ENCODE measurements around the gene PIP5K1A. TPM values are rescaled to one million over a fixed set of nuclear protein-coding genes. Genes with fewer than 3 reads are reported as not detected.
A peak's percentile ranks its signal among the peaks of the same experiment; 100 is the strongest.

Gene PIP5K1A
- total RNA-seq, 2 experiments from 2014 or later = 74.5 to 85.1 TPM

- POLR2A ChIA-PET = interaction anchor here (0.6 to 1.4 kb wide), 10 partner anchors 15 to 548 kb away, joined by 3 to 9 read pairs (median 3); partner anchors contain the start of genes PSMD4 and RFX5
- DNase-seq = peak; percentile 36
Observed at GRCh38 chr1:151277249-151277648, 78.9 kb downstream of the PIP5K1A start.

GRCh38 chr1:151281225-151281968, 83.0 kb downstream of the PIP5K1A start:
- peaks cover 24% of the 10 kb centered on the region for H3K36me3 Mint-ChIP-seq (ENCODE audit: low read depth)
- H3K27ac Mint-ChIP-seq = peak overlapping the region; percentile 95
- intact Hi-C loops (cut with DNase I, micrococcal nuclease) = loop anchor here (1.0 to 5.0 kb wide), 13 partner anchors 27 to 719 kb away; partner anchors contain the start of genes PIP5K1A (in 2 of the 2), PSMD4 (in 2 of the 2), GABPB2 (in 1 of the 2) and MCL1 (in 1 of the 2)
- DNase-seq (peak; percentile 98), ATAC-seq (peak; percentile 40)
- ChIA-PET POLR2A (interaction anchor here (0.6 to 2.1 kb wide), 22 partner anchors 12 to 942 kb away, joined by 3 to 22 read pairs (median 4); partner anchors contain the start of genes C1orf56, GABPB2, MINDY1 and PI4KB), CTCF (interaction anchor here (0.5 to 1.6 kb wide), 16 partner anchors 17 to 1012 kb away, joined by 3 to 14 read pairs (median 3); partner anchors contain the start of genes PI4KB and PSMD4)
- H3K9me3 Mint-ChIP-seq (ENCODE audit: low read depth) = no peaks in the 10 kb centered on the region
- no peaks in the 10 kb centered on the region for H3K27me3 Mint-ChIP-seq
- peaks cover 35% of the 10 kb centered on the region for H3K4me1 Mint-ChIP-seq
- peak overlapping the region; percentile 81 for H3K4me3 Mint-ChIP-seq

More at GRCh38 chr1:151277249-151277648, 78.9 kb downstream of the PIP5K1A start:
- Mint-ChIP-seq H3K36me3 (ENCODE audit: low read depth) (peaks cover 7% of the 10 kb centered on the region), H3K9me3 (ENCODE audit: low read depth) (no peaks in the 10 kb centered on the region), H3K4me1 (peaks cover 22% of the 10 kb centered on the region), H3K27ac (peak overlapping the region; percentile 90), H3K4me3 (peak overlapping the region; percentile 12), H3K27me3 (no peaks in the 10 kb centered on the region)
- CTCF ChIA-PET = interaction anchor here (0.6 to 1.9 kb wide), 10 partner anchors 17 to 281 kb away, joined by 3 to 8 read pairs (median 4); no protein-coding TSS in a partner anchor
- intact Hi-C loops (cut with DNase I, micrococcal nuclease) = loop anchor here in 1 of 2 experiments (1.0 kb wide), 1 partner anchor 23 kb away; the partner anchor contains the start of gene PSMD4
- ATAC-seq = peak; percentile 12

- H3K27me3 Mint-ChIP-seq = no peaks in the 10 kb centered on the region
- H3K4me1 Mint-ChIP-seq = peaks cover 27% of the 10 kb centered on the region
- no peaks in the 10 kb centered on the region for H3K9me3 Mint-ChIP-seq (ENCODE audit: low read depth)
- ChIA-PET POLR2A (interaction anchor here (0.6 to 2.1 kb wide), 22 partner anchors 11 to 703 kb away, joined by 3 to 22 read pairs (median 6); partner anchors contain the start of genes GABPB2, MINDY1, PI4KB and PSMB4), CTCF (interaction anchor here (0.6 to 1.6 kb wide), 15 partner anchors 16 to 182 kb away, joined by 3 to 14 read pairs (median 3); partner anchors contain the start of genes PI4KB and PSMD4)
- DNase-seq (peak; percentile 99), ATAC-seq (peak; percentile 93)
- H3K27ac Mint-ChIP-seq = peak within 1 kb of the TSS; percentile 95
- H3K36me3 Mint-ChIP-seq (ENCODE audit: low read depth) = peaks cover 28% of the 10 kb centered on the region
- H3K4me3 Mint-ChIP-seq = peak within 1 kb of the TSS; percentile 81
- intact Hi-C loops (cut with DNase I, micrococcal nuclease) = loop anchor here (1.0 to 5.0 kb wide), 19 partner anchors 28 to 720 kb away; partner anchors contain the start of genes PI4KB (in 2 of the 2), PIP5K1A (in 2 of the 2), PSMB4 (in 2 of the 2) and PSMD4 (in 2 of the 2)
Observed at GRCh38 chr1:151281969-151282882, 83.9 kb downstream of the PIP5K1A start, which contains the start of gene ZNF687. Gene ZNF687, plus strand, starts transcription at chr1:151282299. Its CDS starts 3,993 bp downstream, at chr1:151286292.

GRCh38 chr1:151282883-151283725, 84.8 kb downstream of the PIP5K1A start:
- Mint-ChIP-seq H3K9me3 (ENCODE audit: low read depth) (no peaks in the 10 kb centered on the region), H3K4me1 (peaks cover 19% of the 10 kb centered on the region), H3K27me3 (no peaks in the 10 kb centered on the region), H3K27ac (peak overlapping the region; percentile 88), H3K4me3 (peak overlapping the region; percentile 81), H3K36me3 (ENCODE audit: low read depth) (peaks cover 30% of the 10 kb centered on the region)
- DNase-seq (peak; percentile 44), ATAC-seq (no peak)
- POLR2A ChIA-PET = interaction anchor here (0.7 to 2.1 kb wide), 8 partner anchors 10 to 540 kb away, joined by 3 to 10 read pairs (median 4); partner anchors contain the start of genes GABPB2, PSMB4 and PSMD4
- intact Hi-C loops (cut with DNase I, micrococcal nuclease) = loop anchor here (1.0 to 5.0 kb wide), 11 partner anchors 8 to 706 kb away; partner anchors contain the start of genes PSMB4 (in 2 of the 2), MCL1 (in 1 of the 2), PI4KB (in 1 of the 2) and POGZ (in 1 of the 2)
- CTCF ChIA-PET = interaction anchor here (0.6 to 1.4 kb wide), 7 partner anchors 17 to 225 kb away, joined by 3 to 7 read pairs (median 5); no protein-coding TSS in a partner anchor

- Mint-ChIP-seq H3K27ac (peak overlapping the region; percentile 88), H3K9me3 (ENCODE audit: low read depth) (no peaks in the 10 kb centered on the region), H3K36me3 (ENCODE audit: low read depth) (peaks cover 38% of the 10 kb centered on the region), H3K4me1 (peaks cover 15% of the 10 kb centered on the region), H3K27me3 (no peaks in the 10 kb centered on the region), H3K4me3 (peak overlapping the region; percentile 81)
- DNase-seq = no peak
- POLR2A ChIA-PET = interaction anchor here (0.7 to 2.0 kb wide), 4 partner anchors 9 to 478 kb away, joined by 3 to 8 read pairs (median 3); no protein-coding TSS in a partner anchor
- intact Hi-C loops (cut with DNase I, micrococcal nuclease) = loop anchor here (5.0 kb wide), 2 partner anchors 113 to 707 kb away; partner anchors contain the start of genes MCL1 (in 1 of the 2) and PSMB4 (in 1 of the 2)
- CTCF ChIA-PET = interaction anchor here (0.7 to 1.4 kb wide), 5 partner anchors 29 to 311 kb away, joined by 3 to 7 read pairs (median 3); no protein-coding TSS in a partner anchor
- no peak for ATAC-seq
Observed at GRCh38 chr1:151284013-151284577, 85.7 kb downstream of the PIP5K1A start.

GRCh38 chr1:151286619-151287340, 88.4 kb downstream of the PIP5K1A start:
- ATAC-seq (no peak), DNase-seq (no peak)
- no peaks in the 10 kb centered on the region for H3K27me3 Mint-ChIP-seq
- no peak overlapping the region for H3K4me3 Mint-ChIP-seq
- no peak overlapping the region for H3K27ac Mint-ChIP-seq
- H3K4me1 Mint-ChIP-seq = peaks cover 13% of the 10 kb centered on the region
- intact Hi-C loops (cut with DNase I, micrococcal nuclease) = no loop called here
- H3K9me3 Mint-ChIP-seq (ENCODE audit: low read depth) = no peaks in the 10 kb centered on the region
- ChIA-PET POLR2A (interaction anchor here (0.6 kb wide), 1 partner anchor 10 kb away, joined by 3 read pairs; no protein-coding TSS in a partner anchor), CTCF (interaction anchor here (1.2 kb wide), 1 partner anchor 54 kb away, joined by 3 read pairs; no protein-coding TSS in a partner anchor)
- peaks cover 49% of the 10 kb centered on the region for H3K36me3 Mint-ChIP-seq (ENCODE audit: low read depth)

GRCh38 chr1:151287341-151287699, 89.0 kb downstream of the PIP5K1A start:
- no peaks in the 10 kb centered on the region for H3K27me3 Mint-ChIP-seq
- peaks cover 51% of the 10 kb centered on the region for H3K36me3 Mint-ChIP-seq (ENCODE audit: low read depth)
- peaks cover 13% of the 10 kb centered on the region for H3K4me1 Mint-ChIP-seq
- ChIA-PET POLR2A (no interaction called here), CTCF (interaction anchor here (1.2 kb wide), 1 partner anchor 54 kb away, joined by 3 read pairs; no protein-coding TSS in a partner anchor)
- intact Hi-C loops (cut with DNase I, micrococcal nuclease) = no loop called here
- DNase-seq (no peak), ATAC-seq (no peak)
- no peak overlapping the region for H3K27ac Mint-ChIP-seq
- no peaks in the 10 kb centered on the region for H3K9me3 Mint-ChIP-seq (ENCODE audit: low read depth)
- no peak overlapping the region for H3K4me3 Mint-ChIP-seq

- CTCF ChIA-PET = interaction anchor here (0.8 kb wide), 1 partner anchor 13 kb away, joined by 3 read pairs; no protein-coding TSS in a partner anchor
- ATAC-seq (no peak), DNase-seq (no peak)
- H3K9me3 Mint-ChIP-seq (ENCODE audit: low read depth) = no peaks in the 10 kb centered on the region
- peaks cover 13% of the 10 kb centered on the region for H3K4me1 Mint-ChIP-seq
- H3K27ac Mint-ChIP-seq = no peak overlapping the region
- H3K27me3 Mint-ChIP-seq = no peaks in the 10 kb centered on the region
- intact Hi-C loops (cut with DNase I, micrococcal nuclease) = no loop called here
- peaks cover 52% of the 10 kb centered on the region for H3K36me3 Mint-ChIP-seq (ENCODE audit: low read depth)
- POLR2A ChIA-PET = no interaction called here
- H3K4me3 Mint-ChIP-seq = no peak overlapping the region
Observed at GRCh38 chr1:151287767-151288500, 89.6 kb downstream of the PIP5K1A start.

All from activated CD4-positive, alpha-beta T cell treated with anti-CD3 and anti-CD28 coated beads for 36 hours (primary cell).